OCI-LY1 (cell line): ENCODE measurements around the gene ERVH48-1.
"Not testable (repeated sequence)": the region's sequence is repeated elsewhere in the genome, so short reads cannot be mapped to it uniquely, and the experiment has no call there.

Source experiments
- H2AFZ ChIP-seq: fragments of 200-600 bp; sonication (generic), shearing (Covaris generic); 2 replicates; pipeline ENCODE4 v1.6.0; 2014; ENCODE audit warnings: antibody characterized with exemption, mild to moderate bottlenecking, low read length
- H3F3A ChIP-seq: fragments of 200-600 bp; sonication (generic), shearing (Covaris generic); 2 replicates; pipeline ENCODE4 v1.6.0; 2014; ENCODE audit warnings: mild to moderate bottlenecking, antibody characterized with exemption, low read length, moderate library complexity; ENCODE audit not compliant: insufficient read depth
- H3K27ac ChIP-seq: fragments of 200-600 bp; sonication (generic); 2 replicates; pipeline ENCODE4 v1.5.1; 2014; ENCODE audit warnings: low read length, mixed run types, mild to moderate bottlenecking, low read depth; ENCODE audit not compliant: poor library complexity, severe bottlenecking
- H3K27me3 ChIP-seq: fragments of 200-600 bp; sonication (generic); 2 replicates; pipeline ENCODE4 v1.6.0; 2014; ENCODE audit warnings: antibody characterized with exemption, mild to moderate bottlenecking, low read length, moderate library complexity; ENCODE audit not compliant: insufficient read depth
- H3K36me3 ChIP-seq: fragments of 200-600 bp; sonication (generic); 2 replicates; pipeline ENCODE4 v1.6.1; 2014; ENCODE audit warnings: mild to moderate bottlenecking, antibody characterized with exemption, low read length, moderate library complexity, mixed read lengths; ENCODE audit not compliant: insufficient read depth
- H3K4me1 ChIP-seq: fragments of 200-600 bp; sonication (generic); 2 replicates; pipeline ENCODE4 v1.5.1; 2014; ENCODE audit warnings: mild to moderate bottlenecking, low read length, moderate library complexity; ENCODE audit not compliant: insufficient read depth, severe bottlenecking
- H3K4me2 ChIP-seq: fragments of 200-600 bp; sonication (generic), shearing (Covaris generic); 2 replicates; pipeline ENCODE4 v1.6.1; 2014; ENCODE audit warnings: low read length
- H3K4me3 ChIP-seq: fragments of 200-600 bp; sonication (generic); 2 replicates; pipeline ENCODE4 v1.5.1; 2014; ENCODE audit warnings: low read length, low read depth, mild to moderate bottlenecking, mixed read lengths; ENCODE audit not compliant: poor library complexity, severe bottlenecking
- H3K79me2 ChIP-seq: fragments of 200-600 bp; shearing (Covaris generic); 2 replicates; pipeline ENCODE4 v1.6.1; 2016; ENCODE audit warnings: mixed run types, low read length, mixed read lengths; ENCODE audit not compliant: insufficient read depth
- H3K9ac ChIP-seq: fragments of 200-600 bp; sonication (generic), shearing (Covaris generic); 2 replicates; pipeline ENCODE4 v1.6.1; 2014; ENCODE audit warnings: mild to moderate bottlenecking, low read length, mixed read lengths
- H3K9me2 ChIP-seq: fragments of 200-600 bp; sonication (generic), shearing (Covaris generic); 2 replicates; pipeline ENCODE4 v1.6.1; 2014; ENCODE audit warnings: low read depth, mild to moderate bottlenecking, low read length, mixed read lengths
- H3K9me3 ChIP-seq: fragments of 200-600 bp; shearing (Covaris generic); 2 replicates; pipeline ENCODE4 v1.6.1; 2014; ENCODE audit warnings: low read length, mixed read lengths
- H4K20me1 ChIP-seq: fragments of 200-600 bp; sonication (generic), shearing (Covaris generic); 2 replicates; pipeline ENCODE4 v1.6.0; 2016; ENCODE audit warnings: mild to moderate bottlenecking, low read length; ENCODE audit not compliant: insufficient read depth
- CTCF ChIP-seq: fragments of 200-600 bp; sonication (generic), shearing (Covaris generic); IDR thresholded peaks from 2 replicates; pipeline ENCODE4 v1.5.1; 2017; ENCODE audit warnings: mild to moderate bottlenecking, antibody characterized with exemption, low read length, moderate library complexity, mixed read lengths
- EZH2 ChIP-seq: fragments of 200-600 bp; sonication (generic), shearing (Covaris generic); IDR thresholded peaks from 2 replicates; pipeline ENCODE4 v1.8.0; 2017; ENCODE audit warnings: borderline replicate concordance, mixed run types, mild to moderate bottlenecking, antibody characterized with exemption, low read length, moderate library complexity, mixed read lengths

The ERVH48-1 gene

DNA sequence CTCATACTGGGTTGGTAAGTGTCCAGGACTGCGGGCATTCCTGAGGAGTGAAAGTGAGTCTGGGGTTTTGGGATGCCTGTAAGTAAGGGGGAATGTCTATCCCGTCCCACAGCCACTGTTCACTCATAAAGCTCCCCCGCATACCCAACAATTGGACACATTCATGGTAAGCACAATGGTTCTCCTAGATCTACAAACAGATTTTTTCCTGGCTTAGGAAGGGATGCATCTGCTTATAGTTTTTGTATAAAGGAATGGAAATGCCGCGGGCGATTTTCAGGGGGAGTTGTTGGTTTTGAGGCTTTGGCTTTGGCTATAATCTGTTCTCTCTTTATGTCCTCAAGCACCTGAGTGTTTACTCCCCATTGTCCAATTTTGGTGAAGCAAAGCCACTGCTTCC is 7.1 kb downstream of the ERVH48-1 start:
- no peaks in the 10 kb centered on the region for H4K20me1 ChIP-seq
- no peaks in the 10 kb centered on the region for H3K27me3 ChIP-seq
- no peak overlapping the region for H3K9ac ChIP-seq
- no peaks in the 10 kb centered on the region for H3K9me2 ChIP-seq
- no peak overlapping the region for H3K4me2 ChIP-seq
- no peak overlapping the region for H3K27ac ChIP-seq
- TF ChIP-seq EZH2 = no peak
- TF ChIP-seq CTCF = no peak
- H3F3A ChIP-seq = no peaks in the 10 kb centered on the region
- H3K9me3 ChIP-seq = no peaks in the 10 kb centered on the region
- H2AFZ ChIP-seq = no peak overlapping the region
- no peaks in the 10 kb centered on the region for H3K4me1 ChIP-seq
- H3K4me3 ChIP-seq = no peak overlapping the region
- no peaks in the 10 kb centered on the region for H3K79me2 ChIP-seq
- no peaks in the 10 kb centered on the region; the same call in 1 of the 2 replicates for H3K36me3 ChIP-seq

- H3K9me3 ChIP-seq = no peaks in the 10 kb centered on the region
- no peak overlapping the region for H3K4me3 ChIP-seq
- TF ChIP-seq CTCF (no peak), EZH2 (no peak)
- H2AFZ ChIP-seq = no peak overlapping the region
- no peaks in the 10 kb centered on the region for H4K20me1 ChIP-seq
- no peaks in the 10 kb centered on the region for H3K9me2 ChIP-seq
- H3K27ac ChIP-seq = no peak overlapping the region
- H3K36me3 ChIP-seq = peaks cover 25% of the 10 kb centered on the region
- no peak overlapping the region for H3K9ac ChIP-seq
- H3K27me3 ChIP-seq = no peaks in the 10 kb centered on the region
- H3K4me2 ChIP-seq = no peak overlapping the region
- no peaks in the 10 kb centered on the region for H3K79me2 ChIP-seq
- no peaks in the 10 kb centered on the region for H3K4me1 ChIP-seq
- no peaks in the 10 kb centered on the region for H3F3A ChIP-seq
Measured at GRCh38 chr21:42913476-42913875, 12.0 kb downstream of the ERVH48-1 start.

- not testable (repeated sequence) for H3K4me2 ChIP-seq, H3K9me2 ChIP-seq, H3K27me3 ChIP-seq, H2AFZ ChIP-seq, H4K20me1 ChIP-seq, H3K9ac ChIP-seq, H3K79me2 ChIP-seq, H3F3A ChIP-seq, H3K4me3 ChIP-seq, H3K4me1 ChIP-seq, H3K27ac ChIP-seq, H3K9me3 ChIP-seq
- peaks cover 30% of the 10 kb centered on the region for H3K36me3 ChIP-seq
Measured at GRCh38 chr21:42911920-42912319, 13.5 kb downstream of the ERVH48-1 start.

GRCh38 chr21:42908484-42908883 is 16.9 kb downstream of the ERVH48-1 start:
- not testable (repeated sequence) for H3K27me3 ChIP-seq, H3K4me3 ChIP-seq, H3K79me2 ChIP-seq, H3K4me2 ChIP-seq, H3K27ac ChIP-seq, H3K9me2 ChIP-seq, H4K20me1 ChIP-seq, H2AFZ ChIP-seq, H3F3A ChIP-seq, H3K4me1 ChIP-seq, H3K9ac ChIP-seq, H3K9me3 ChIP-seq
- H3K36me3 ChIP-seq = peaks cover 56% of the 10 kb centered on the region
